HepG2 (cell line): ENCODE data around the gene ZBTB2. TPM values are rescaled to one million over a fixed set of nuclear protein-coding genes. Genes with fewer than 3 reads are reported as not detected.

Experiments used
- BCL6 ChIP-seq: IDR thresholded peaks from 2 replicates; pipeline ENCODE4 v1.6.1; 2016; ENCODE audit warnings: missing genetic modification reagents, missing compliant biosample characterization
- CBX1 ChIP-seq: IDR thresholded peaks from one replicate; pipeline ENCODE4 v1.6.1; 2016; ENCODE audit warnings: antibody characterized with exemption, low read depth
- ETS1 ChIP-seq: sonication (generic); formaldehyde crosslinking; IDR thresholded peaks from 2 replicates; pipeline ENCODE4 v1.4.0; 2020; ENCODE audit warnings: missing genetic modification reagents
- GPBP1L1 ChIP-seq: sonication (generic); formaldehyde crosslinking; IDR thresholded peaks from 2 replicates; pipeline ENCODE4 v1.5.0; 2020; ENCODE audit warnings: mild to moderate bottlenecking, missing genetic modification reagents
- JUN ChIP-seq: sonication (generic); formaldehyde crosslinking; IDR thresholded peaks from 2 replicates; pipeline ENCODE4 v1.4.0; 2020; ENCODE audit warnings: mild to moderate bottlenecking, missing genetic modification reagents
- MAX ChIP-seq: IDR thresholded peaks from 2 replicates; pipeline ENCODE4 v1.6.1; 2012; ENCODE audit warnings: inconsistent platforms
- NBN ChIP-seq: fragments of 450-650 bp; conservative IDR thresholded peaks from 2 replicates; pipeline ENCODE4 v1.6.1; 2017
- NR1H2 ChIP-seq: sonication (generic); formaldehyde crosslinking; IDR thresholded peaks from 2 replicates; pipeline ENCODE4 v1.8.1; 2022; ENCODE audit warnings: low read depth, missing genetic modification reagents, borderline replicate concordance
- PAX8 ChIP-seq: sonication (generic); formaldehyde crosslinking; IDR thresholded peaks from 2 replicates; pipeline ENCODE4 v1.8.0; 2022; ENCODE audit warnings: mild to moderate bottlenecking, missing genetic modification reagents, borderline replicate concordance
- PHF21A ChIP-seq: sonication (generic); formaldehyde crosslinking; IDR thresholded peaks from 2 replicates; pipeline ENCODE4 v1.5.0; 2020; ENCODE audit warnings: mild to moderate bottlenecking, missing genetic modification reagents
- PLSCR1 ChIP-seq: sonication (generic); formaldehyde crosslinking; IDR thresholded peaks from 2 replicates; pipeline ENCODE4 v1.5.0; 2020; ENCODE audit warnings: missing genetic modification reagents, mild to moderate bottlenecking, borderline replicate concordance
- ZBTB20 ChIP-seq: sonication (generic); formaldehyde crosslinking; IDR thresholded peaks from 2 replicates; pipeline ENCODE4 v1.8.1; 2023; ENCODE audit warnings: missing genetic modification reagents, low read depth, mild to moderate bottlenecking, borderline replicate concordance
- ZHX1 ChIP-seq: sonication (generic); formaldehyde crosslinking; IDR thresholded peaks from 2 replicates; pipeline ENCODE4 v1.8.1; 2022; ENCODE audit warnings: low read depth, mild to moderate bottlenecking, missing genetic modification reagents
- ZNF138 ChIP-seq: sonication (generic); formaldehyde crosslinking; IDR thresholded peaks from 2 replicates; pipeline ENCODE4 v1.5.0; 2020; ENCODE audit warnings: mild to moderate bottlenecking, low read depth, missing genetic modification reagents
- ZNF230 ChIP-seq: sonication (generic); formaldehyde crosslinking; IDR thresholded peaks from 2 replicates; pipeline ENCODE4 v1.4.0; 2020; ENCODE audit warnings: mild to moderate bottlenecking, missing genetic modification reagents
- ZNF317 ChIP-seq: sonication (generic); formaldehyde crosslinking; IDR thresholded peaks from 2 replicates; pipeline ENCODE4 v1.5.0; 2020; ENCODE audit warnings: mild to moderate bottlenecking, missing genetic modification reagents
- ZNF33A ChIP-seq: sonication (generic); formaldehyde crosslinking; IDR thresholded peaks from 2 replicates; pipeline ENCODE4 v1.5.1; 2020; ENCODE audit warnings: missing genetic modification reagents, mild to moderate bottlenecking, moderate library complexity, borderline replicate concordance
- ZNF414 ChIP-seq: sonication (generic); formaldehyde crosslinking; IDR thresholded peaks from 2 replicates; pipeline ENCODE4 v1.5.0; 2020; ENCODE audit warnings: missing genetic modification reagents
- ZNF446 ChIP-seq: sonication (generic); formaldehyde crosslinking; IDR thresholded peaks from 2 replicates; pipeline ENCODE4 v1.5.0; 2020; ENCODE audit warnings: mild to moderate bottlenecking, missing genetic modification reagents
- ZNF713 ChIP-seq: sonication (generic); formaldehyde crosslinking; IDR thresholded peaks from 2 replicates; pipeline ENCODE4 v1.4.0; 2020; ENCODE audit warnings: mild to moderate bottlenecking, missing genetic modification reagents
- ZNF784 ChIP-seq: sonication (generic); formaldehyde crosslinking; IDR thresholded peaks from 2 replicates; pipeline ENCODE4 v1.5.1; 2020; ENCODE audit warnings: missing genetic modification reagents, mild to moderate bottlenecking, borderline replicate concordance
- polyA plus RNA-seq, 8 experiments: library from polyadenylated mRNA; depleted of rRNA in 3 of 8; stranded (reverse) in 7 of 8; unstranded in 1 of 8; fragments of >200 nt; fragmentation: Illumina TruSeq in 4 of 8; extraction: Trizol in 4 of 8; gene quantifications; 2 replicates each; pipeline versions ENCODE4 v1.2.1 to v1.2.3, GENCODE V29; 2011 to 2016; ENCODE audit warnings: low read depth in 4 of 8, missing spikeins in 1 of 8, mixed read lengths in 1 of 8; ENCODE audit not compliant: insufficient read depth in 1 of 8
- total RNA-seq, 5 experiments: library from RNA; depleted of rRNA; stranded (reverse); fragments of >200 nt; fragmentation: Illumina TruSeq; extraction: Trizol; gene quantifications; 2 replicates each; pipeline ENCODE4 v1.2.3, GENCODE V29; 2016; ENCODE audit warnings: low read depth in 1 of 5

ZBTB2 gene
- total and polyA plus RNA-seq, 2 of the 13 experiments (the other 11 are each of a cell fraction or from before 2014, with no cell fraction given): 15.4 to 22.8 TPM

GRCh38 chr6:151390276-151390850 lies 996 bp downstream of the ZBTB2 start (continued):
- TF ChIP-seq GPBP1L1 (CRISPR knock-in tag): no peak
- no peak for TF ChIP-seq ZNF317 (CRISPR knock-in tag)
- no peak for TF ChIP-seq ZHX1 (CRISPR knock-in tag)
- TF ChIP-seq PAX8 (CRISPR knock-in tag): no peak
- TF ChIP-seq ZNF446 (CRISPR knock-in tag): peak; percentile 58
- TF ChIP-seq ZNF138 (CRISPR knock-in tag): no peak
- TF ChIP-seq PHF21A (CRISPR knock-in tag): no peak
- no peak for TF ChIP-seq ZNF713 (CRISPR knock-in tag)
- TF ChIP-seq MAX: peak; percentile 64; the same call in 1 of the 2 replicates
- no peak for TF ChIP-seq NR1H2 (CRISPR knock-in tag)
- peak; percentile 82; the same call in 1 of the 2 replicates for TF ChIP-seq ETS1 (CRISPR knock-in tag)
- no peak for TF ChIP-seq NBN
- TF ChIP-seq JUN (CRISPR knock-in tag): no peak
- TF ChIP-seq ZBTB20 (CRISPR knock-in tag): no peak
- no peak for TF ChIP-seq CBX1
- no peak; the same call in 1 of the 2 replicates for TF ChIP-seq ZNF784 (CRISPR knock-in tag)
- TF ChIP-seq ZNF230: no peak
- peak; percentile 29 for TF ChIP-seq BCL6 (CRISPR knock-in tag)
- no peak; the same call in 1 of the 2 replicates for TF ChIP-seq PLSCR1
- TF ChIP-seq ZNF414 (CRISPR knock-in tag): no peak; the same call in 1 of the 2 replicates
- TF ChIP-seq ZNF33A: no peak
